LNCaP clone FGC (cell line): ENCODE results near the gene C12orf76.

Experiments
- DNase-seq: peaks from one replicate; pipeline ENCODE4 v3.0.0-alpha.2; 2011; ENCODE audit warnings: low read depth
- H3K4me3 ChIP-seq: 2 replicates; pipeline ENCODE4 v1.5.1; 2011; ENCODE audit warnings: mild to moderate bottlenecking, low read depth, low read length, control low read depth
- CTCF ChIP-seq: IDR thresholded peaks from 2 replicates; pipeline ENCODE4 v1.5.1; 2012; ENCODE audit warnings: mild to moderate bottlenecking; ENCODE audit not compliant: control insufficient read depth, insufficient read depth; ENCODE audit errors: extremely low read depth

The C12orf76 gene

GRCh38 chr12:110035534-110036104 is 12.7 kb downstream of the C12orf76 start:
- H3K4me3 ChIP-seq = no peak overlapping the region
- no peak for TF ChIP-seq CTCF
- no peak for DNase-seq

- no peak for TF ChIP-seq CTCF
- no peak overlapping the region for H3K4me3 ChIP-seq
- DNase-seq = no peak
These were observed 14.4 kb downstream of the C12orf76 start for GRCh38 chr12:110033888-110034287.

GRCh38 chr12:110029290-110029815 is 19.0 kb downstream of the C12orf76 start:
- no peak overlapping the region for H3K4me3 ChIP-seq
- DNase-seq = no peak
- TF ChIP-seq CTCF = no peak

- H3K4me3 ChIP-seq = no peak overlapping the region
- no peak for DNase-seq
- TF ChIP-seq CTCF = no peak
These were observed 20.0 kb downstream of the C12orf76 start for GRCh38 chr12:110028323-110028722.

GRCh38 chr12:110024051-110024450 is 24.3 kb downstream of the C12orf76 start:
- H3K4me3 ChIP-seq = no peak overlapping the region
- DNase-seq = no peak
- no peak for TF ChIP-seq CTCF

- TF ChIP-seq CTCF = no peak
- no peak for DNase-seq
- no peak overlapping the region for H3K4me3 ChIP-seq
These were observed 25.0 kb downstream of the C12orf76 start for GRCh38 chr12:110023059-110023980.
